ENCODE data around the gene CRELD2.

CRELD2 gene

GRCh38 chr22:49969751-49970527 is 51.5 kb downstream of the CRELD2 start:
- no peak for TF ChIP-seq CTCF (IDR thresholded peaks at IDR 0.05; ENCODE audit: control extremely low read depth, extremely low read depth, low read depth, missing control alignments)
- DNase-seq (ENCODE audit: extremely low spot score) = no peak
- CTCF ChIA-PET = interaction anchor here (6.0 kb wide), 1 partner anchor 39 kb away, joined by 32 read pairs; no protein-coding TSS in a partner anchor
- POLR2A ChIA-PET = interaction anchor here (2.8 kb wide), 1 partner anchor 8 kb away, joined by 10 read pairs; no protein-coding TSS in a partner anchor

- DNase-seq (ENCODE audit: extremely low spot score) = peak; percentile 89
- ChIA-PET CTCF (interaction anchor here (6.0 kb wide), 1 partner anchor 40 kb away, joined by 32 read pairs; no protein-coding TSS in a partner anchor), POLR2A (interaction anchor here (2.8 kb wide), 1 partner anchor 9 kb away, joined by 10 read pairs; no protein-coding TSS in a partner anchor)
- no peak for TF ChIP-seq CTCF (IDR thresholded peaks at IDR 0.05; ENCODE audit: control extremely low read depth, extremely low read depth, low read depth, missing control alignments)
These were observed 52.2 kb downstream of the CRELD2 start for GRCh38 chr22:49970528-49971231.

GRCh38 chr22:49971232-49972162 is 53.1 kb downstream of the CRELD2 start:
- ChIA-PET CTCF (interaction anchor here (0.9 to 6.0 kb wide), 4 partner anchors 8 to 59 kb away, joined by 3 to 32 read pairs (median 5); no protein-coding TSS in a partner anchor), POLR2A (interaction anchor here (0.6 to 2.8 kb wide), 2 partner anchors 9 to 12 kb away, joined by 9 to 10 read pairs; no protein-coding TSS in a partner anchor)
- TF ChIP-seq CTCF (IDR thresholded peaks at IDR 0.05; ENCODE audit: control extremely low read depth, extremely low read depth, low read depth, missing control alignments) = no peak
- peak; percentile 62 for DNase-seq (ENCODE audit: extremely low spot score)

- ChIA-PET POLR2A (interaction anchor here (0.6 to 2.8 kb wide), 2 partner anchors 10 to 11 kb away, joined by 9 to 10 read pairs; no protein-coding TSS in a partner anchor), CTCF (interaction anchor here (0.9 to 6.0 kb wide), 4 partner anchors 9 to 58 kb away, joined by 3 to 32 read pairs (median 5); no protein-coding TSS in a partner anchor)
- DNase-seq (ENCODE audit: extremely low spot score) = no peak
- TF ChIP-seq CTCF (IDR thresholded peaks at IDR 0.05; ENCODE audit: control extremely low read depth, extremely low read depth, low read depth, missing control alignments) = no peak
These were observed 54.0 kb downstream of the CRELD2 start for GRCh38 chr22:49972163-49973017.

GRCh38 chr22:49973018-49973961 is 54.9 kb downstream of the CRELD2 start:
- no peak for DNase-seq (ENCODE audit: extremely low spot score)

More at GRCh38 chr22:49973018-49973961, 54.9 kb downstream of the CRELD2 start:
- POLR2A ChIA-PET = no interaction called here
- CTCF ChIA-PET = no interaction called here
- TF ChIP-seq CTCF (IDR thresholded peaks at IDR 0.05; ENCODE audit: control extremely low read depth, extremely low read depth, low read depth, missing control alignments) = no peak

Measured in GM10248 (cell line).